Measurements from ENCODE around the gene UQCRC2. TPM values are rescaled to one million over a fixed set of nuclear protein-coding genes. Genes with fewer than 3 reads are reported as not detected.

The UQCRC2 gene
- polyA plus RNA-seq, 1 of the 3 experiments (the other 2 are of a cell fraction) = 155 TPM

DNA sequence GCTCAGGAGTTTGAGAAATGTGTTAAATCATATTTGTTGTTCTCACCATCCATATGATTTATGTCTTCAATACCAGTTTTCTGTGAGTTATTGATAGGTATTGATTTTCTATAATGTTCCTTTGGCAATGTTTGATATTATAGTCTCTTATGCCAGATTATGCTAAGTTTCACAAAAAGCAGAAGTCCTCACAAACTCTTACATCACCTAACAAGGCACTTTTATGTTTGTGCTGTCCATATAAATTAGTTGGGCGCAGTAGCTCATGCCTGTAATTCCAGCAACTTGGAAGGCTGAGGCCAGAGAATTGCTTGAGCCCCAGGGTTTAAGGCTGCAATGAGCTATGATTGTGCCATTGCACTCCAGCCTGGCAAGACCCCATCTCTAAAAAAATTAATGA is 12.6 kb upstream of the UQCRC2 start:
- Histone ChIP-seq H3K36me3 (replicated peaks in 1 of 2; ENCODE audit: control insufficient read depth in 1 of 2, insufficient read depth in 2 of 2, low read length in 1 of 2) (no peaks in the 10 kb centered on the region), H3K27ac (ENCODE audit: low read depth in 2 of 2, low read length in 1 of 2) (no peak overlapping the region), H3F3A (replicated peaks; ENCODE audit: insufficient read depth) (no peaks in the 10 kb centered on the region), H3K9me3 (no peaks in the 10 kb centered on the region), H3K79me2 (ENCODE audit: insufficient read depth) (no peaks in the 10 kb centered on the region), H3K4me1 (ENCODE audit: control insufficient read depth in 1 of 2, insufficient read depth in 2 of 2, low read depth in 1 of 2, low read length in 1 of 2) (no peaks in the 10 kb centered on the region), H4K20me1 (ENCODE audit: insufficient read depth) (no peaks in the 10 kb centered on the region), H3K4me2 (no peak overlapping the region), H3K4me3 (ENCODE audit: low read depth in 2 of 2, low read length in 1 of 2) (no peak overlapping the region), H3K9ac (no peak overlapping the region), H3K9me2 (no peaks in the 10 kb centered on the region), H3K27me3 (ENCODE audit: insufficient read depth) (no peaks in the 10 kb centered on the region; the same call in 1 of the 2 replicates), H2AFZ (ENCODE audit: low read depth) (no peak overlapping the region)
- no peak for TF ChIP-seq NFIC (IDR thresholded peaks at IDR 0.05; ENCODE audit: borderline replicate concordance)
- no peak for TF ChIP-seq TEAD4 (IDR thresholded peaks at IDR 0.05; ENCODE audit: borderline replicate concordance, insufficient read depth)
- no peak for TF ChIP-seq MEF2A (IDR thresholded peaks at IDR 0.05; ENCODE audit: borderline replicate concordance, low read depth)
- no peak for TF ChIP-seq YY1 (IDR thresholded peaks at IDR 0.05; ENCODE audit: low read depth)
- no peak for TF ChIP-seq EP300 (IDR thresholded peaks at IDR 0.05; ENCODE audit: borderline replicate concordance in 1 of 2, low read depth in 1 of 2, low read length in 1 of 2)
- no peak for TF ChIP-seq TAF1 (IDR thresholded peaks at IDR 0.05; ENCODE audit: borderline replicate concordance, low read depth, low read length)
- no peak for TF ChIP-seq NRF1 (IDR thresholded peaks at IDR 0.05; ENCODE audit: low read depth, low read length)
- TF ChIP-seq EZH2phosphoT487 (IDR thresholded peaks at IDR 0.05; ENCODE audit: borderline replicate concordance, low read depth) = no peak
- no peak for TF ChIP-seq JUND (IDR thresholded peaks at IDR 0.05)
- TF ChIP-seq SMC3 (IDR thresholded peaks at IDR 0.05; ENCODE audit: low read depth, low read length) = no peak
- TF ChIP-seq, protein P1, sequence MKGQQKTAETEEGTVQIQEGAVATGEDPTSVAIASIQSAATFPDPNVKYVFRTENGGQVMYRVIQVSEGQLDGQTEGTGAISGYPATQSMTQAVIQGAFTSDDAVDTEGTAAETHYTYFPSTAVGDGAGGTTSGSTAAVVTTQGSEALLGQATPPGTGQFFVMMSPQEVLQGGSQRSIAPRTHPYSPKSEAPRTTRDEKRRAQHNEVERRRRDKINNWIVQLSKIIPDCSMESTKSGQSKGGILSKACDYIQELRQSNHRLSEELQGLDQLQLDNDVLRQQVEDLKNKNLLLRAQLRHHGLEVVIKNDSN (IDR thresholded peaks at IDR 0.05; ENCODE audit: borderline replicate concordance, low read depth) = no peak
- TF ChIP-seq, protein P2, sequence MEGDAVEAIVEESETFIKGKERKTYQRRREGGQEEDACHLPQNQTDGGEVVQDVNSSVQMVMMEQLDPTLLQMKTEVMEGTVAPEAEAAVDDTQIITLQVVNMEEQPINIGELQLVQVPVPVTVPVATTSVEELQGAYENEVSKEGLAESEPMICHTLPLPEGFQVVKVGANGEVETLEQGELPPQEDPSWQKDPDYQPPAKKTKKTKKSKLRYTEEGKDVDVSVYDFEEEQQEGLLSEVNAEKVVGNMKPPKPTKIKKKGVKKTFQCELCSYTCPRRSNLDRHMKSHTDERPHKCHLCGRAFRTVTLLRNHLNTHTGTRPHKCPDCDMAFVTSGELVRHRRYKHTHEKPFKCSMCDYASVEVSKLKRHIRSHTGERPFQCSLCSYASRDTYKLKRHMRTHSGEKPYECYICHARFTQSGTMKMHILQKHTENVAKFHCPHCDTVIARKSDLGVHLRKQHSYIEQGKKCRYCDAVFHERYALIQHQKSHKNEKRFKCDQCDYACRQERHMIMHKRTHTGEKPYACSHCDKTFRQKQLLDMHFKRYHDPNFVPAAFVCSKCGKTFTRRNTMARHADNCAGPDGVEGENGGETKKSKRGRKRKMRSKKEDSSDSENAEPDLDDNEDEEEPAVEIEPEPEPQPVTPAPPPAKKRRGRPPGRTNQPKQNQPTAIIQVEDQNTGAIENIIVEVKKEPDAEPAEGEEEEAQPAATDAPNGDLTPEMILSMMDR (IDR thresholded peaks at IDR 0.05) = no peak
- TF ChIP-seq POLR2AphosphoS5 (IDR thresholded peaks at IDR 0.05; ENCODE audit: low read depth, low read length) = no peak
- no peak for TF ChIP-seq RAD21 (IDR thresholded peaks at IDR 0.05; ENCODE audit: low read length)
- TF ChIP-seq, protein P3, sequence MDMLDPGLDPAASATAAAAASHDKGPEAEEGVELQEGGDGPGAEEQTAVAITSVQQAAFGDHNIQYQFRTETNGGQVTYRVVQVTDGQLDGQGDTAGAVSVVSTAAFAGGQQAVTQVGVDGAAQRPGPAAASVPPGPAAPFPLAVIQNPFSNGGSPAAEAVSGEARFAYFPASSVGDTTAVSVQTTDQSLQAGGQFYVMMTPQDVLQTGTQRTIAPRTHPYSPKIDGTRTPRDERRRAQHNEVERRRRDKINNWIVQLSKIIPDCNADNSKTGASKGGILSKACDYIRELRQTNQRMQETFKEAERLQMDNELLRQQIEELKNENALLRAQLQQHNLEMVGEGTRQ (IDR thresholded peaks at IDR 0.05; ENCODE audit: borderline replicate concordance, low read depth, low read length) = no peak
- TF ChIP-seq CHD2 (IDR thresholded peaks at IDR 0.05; ENCODE audit: low read length, partially characterized antibody) = no peak
- no peak for TF ChIP-seq RCOR1 (IDR thresholded peaks at IDR 0.05; ENCODE audit: low read length)
- TF ChIP-seq, protein P4, sequence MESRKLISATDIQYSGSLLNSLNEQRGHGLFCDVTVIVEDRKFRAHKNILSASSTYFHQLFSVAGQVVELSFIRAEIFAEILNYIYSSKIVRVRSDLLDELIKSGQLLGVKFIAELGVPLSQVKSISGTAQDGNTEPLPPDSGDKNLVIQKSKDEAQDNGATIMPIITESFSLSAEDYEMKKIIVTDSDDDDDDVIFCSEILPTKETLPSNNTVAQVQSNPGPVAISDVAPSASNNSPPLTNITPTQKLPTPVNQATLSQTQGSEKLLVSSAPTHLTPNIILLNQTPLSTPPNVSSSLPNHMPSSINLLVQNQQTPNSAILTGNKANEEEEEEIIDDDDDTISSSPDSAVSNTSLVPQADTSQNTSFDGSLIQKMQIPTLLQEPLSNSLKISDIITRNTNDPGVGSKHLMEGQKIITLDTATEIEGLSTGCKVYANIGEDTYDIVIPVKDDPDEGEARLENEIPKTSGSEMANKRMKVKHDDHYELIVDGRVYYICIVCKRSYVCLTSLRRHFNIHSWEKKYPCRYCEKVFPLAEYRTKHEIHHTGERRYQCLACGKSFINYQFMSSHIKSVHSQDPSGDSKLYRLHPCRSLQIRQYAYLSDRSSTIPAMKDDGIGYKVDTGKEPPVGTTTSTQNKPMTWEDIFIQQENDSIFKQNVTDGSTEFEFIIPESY (IDR thresholded peaks at IDR 0.05; ENCODE audit: borderline replicate concordance, low read depth) = no peak
- no peak for DNase-seq
- ChIA-PET CTCF (interaction anchor here (1.3 kb wide), 1 partner anchor 137 kb away, joined by 4 read pairs; no protein-coding TSS in a partner anchor), POLR2A (no interaction called here)
- WGBS (ENCODE audit: low lambda C conversion rate) = 59% methylated on average over 1 of the region's 1 CpG
